Activated CD4-positive, alpha-beta memory T cell treated with anti-CD3 and anti-CD28 coated beads, Interleukin-2, amount 10 ng/mL, durations not matched to agents 7 days and 5 days (primary cell): ENCODE measurements around the gene ZHX3. TPM values are rescaled to one million over a fixed set of nuclear protein-coding genes. Genes with fewer than 3 reads are reported as not detected.

Experiments
- CTCF ChIA-PET: fragments of 350-600 bp; sonication (Branson Sonifier 250); formaldehyde crosslinking; loops from one replicate; lab custom pipeline; 2021; ENCODE audit warnings: antibody characterized with exemption, inconsistent platforms; lab: Charles Lee
- POLR2A ChIA-PET: fragments of 350-600 bp; sonication (Branson Sonifier 250); formaldehyde crosslinking; loops from one replicate; lab custom pipeline; 2021; ENCODE audit warnings: antibody characterized with exemption; lab: Charles Lee
- DNase-seq: peaks from one replicate; pipeline ENCODE4 v3.0.0-alpha.2; 2020
- H3K27ac Mint-ChIP-seq: one replicate; pipeline ENCODE4 v1.8.0; 2021; ENCODE audit warnings: mild to moderate bottlenecking, mixed read lengths
- H3K27me3 Mint-ChIP-seq: one replicate; pipeline ENCODE4 v1.8.0; 2021; ENCODE audit warnings: mixed read lengths
- H3K36me3 Mint-ChIP-seq: one replicate; pipeline ENCODE4 v1.8.0; 2021; ENCODE audit warnings: low read depth, mixed read lengths
- H3K4me1 Mint-ChIP-seq: one replicate; pipeline ENCODE4 v1.8.0; 2021; ENCODE audit warnings: mixed read lengths
- H3K4me3 Mint-ChIP-seq: one replicate; pipeline ENCODE4 v1.8.0; 2021; ENCODE audit warnings: mild to moderate bottlenecking, mixed read lengths
- H3K9me3 Mint-ChIP-seq: one replicate; pipeline ENCODE4 v1.8.0; 2021; ENCODE audit warnings: mixed read lengths
- total RNA-seq, 2 experiments: library from RNA; stranded (reverse); gene quantifications; one replicate each; pipeline ENCODE4 v1.2.3, GENCODE V29; 2021

Gene ZHX3
- total RNA-seq, 2 experiments from 2014 or later, result 5.9 to 8.7 TPM

- peaks cover 12% of the 10 kb centered on the region for H3K9me3 Mint-ChIP-seq
- peaks cover 3% of the 10 kb centered on the region for H3K36me3 Mint-ChIP-seq
- H3K27ac Mint-ChIP-seq, result no peak overlapping the region
- POLR2A ChIA-PET, result no interaction called here
- CTCF ChIA-PET, result interaction anchor here (0.7 to 1.5 kb wide), 2 partner anchors 15 to 36 kb away, joined by 3 to 5 read pairs; no protein-coding TSS in a partner anchor
- H3K27me3 Mint-ChIP-seq, result peaks cover 2% of the 10 kb centered on the region
- H3K4me3 Mint-ChIP-seq, result no peak overlapping the region
- DNase-seq, result no peak
- no peaks in the 10 kb centered on the region for H3K4me1 Mint-ChIP-seq
Observed at GRCh38 chr20:41187668-41188067, 129.9 kb downstream of the ZHX3 start.

GRCh38 chr20:41185013-41185757 is 132.3 kb downstream of the ZHX3 start:
- no peak for DNase-seq
- Mint-ChIP-seq H3K36me3 (peaks cover 3% of the 10 kb centered on the region), H3K4me3 (no peak overlapping the region), H3K27ac (no peak overlapping the region), H3K27me3 (no peaks in the 10 kb centered on the region), H3K9me3 (no peaks in the 10 kb centered on the region), H3K4me1 (peaks cover 9% of the 10 kb centered on the region)
- POLR2A ChIA-PET, result no interaction called here
- CTCF ChIA-PET, result no interaction called here

- DNase-seq, result no peak
- Mint-ChIP-seq H3K27ac (no peak overlapping the region), H3K4me1 (peaks cover 9% of the 10 kb centered on the region), H3K27me3 (no peaks in the 10 kb centered on the region), H3K36me3 (peaks cover 5% of the 10 kb centered on the region), H3K9me3 (no peaks in the 10 kb centered on the region), H3K4me3 (no peak overlapping the region)
- ChIA-PET POLR2A (no interaction called here), CTCF (no interaction called here)
Observed at GRCh38 chr20:41183831-41184230, 133.7 kb downstream of the ZHX3 start.

- Mint-ChIP-seq H3K27me3 (no peaks in the 10 kb centered on the region), H3K4me1 (peaks cover 9% of the 10 kb centered on the region), H3K9me3 (no peaks in the 10 kb centered on the region), H3K4me3 (no peak overlapping the region), H3K27ac (no peak overlapping the region), H3K36me3 (peaks cover 8% of the 10 kb centered on the region)
- ChIA-PET POLR2A (no interaction called here), CTCF (interaction anchor here (1.4 kb wide), 1 partner anchor 11 kb away, joined by 6 read pairs; no protein-coding TSS in a partner anchor)
- DNase-seq, result peak; percentile 12
Observed at GRCh38 chr20:41183391-41183790, 134.1 kb downstream of the ZHX3 start.

DNA sequence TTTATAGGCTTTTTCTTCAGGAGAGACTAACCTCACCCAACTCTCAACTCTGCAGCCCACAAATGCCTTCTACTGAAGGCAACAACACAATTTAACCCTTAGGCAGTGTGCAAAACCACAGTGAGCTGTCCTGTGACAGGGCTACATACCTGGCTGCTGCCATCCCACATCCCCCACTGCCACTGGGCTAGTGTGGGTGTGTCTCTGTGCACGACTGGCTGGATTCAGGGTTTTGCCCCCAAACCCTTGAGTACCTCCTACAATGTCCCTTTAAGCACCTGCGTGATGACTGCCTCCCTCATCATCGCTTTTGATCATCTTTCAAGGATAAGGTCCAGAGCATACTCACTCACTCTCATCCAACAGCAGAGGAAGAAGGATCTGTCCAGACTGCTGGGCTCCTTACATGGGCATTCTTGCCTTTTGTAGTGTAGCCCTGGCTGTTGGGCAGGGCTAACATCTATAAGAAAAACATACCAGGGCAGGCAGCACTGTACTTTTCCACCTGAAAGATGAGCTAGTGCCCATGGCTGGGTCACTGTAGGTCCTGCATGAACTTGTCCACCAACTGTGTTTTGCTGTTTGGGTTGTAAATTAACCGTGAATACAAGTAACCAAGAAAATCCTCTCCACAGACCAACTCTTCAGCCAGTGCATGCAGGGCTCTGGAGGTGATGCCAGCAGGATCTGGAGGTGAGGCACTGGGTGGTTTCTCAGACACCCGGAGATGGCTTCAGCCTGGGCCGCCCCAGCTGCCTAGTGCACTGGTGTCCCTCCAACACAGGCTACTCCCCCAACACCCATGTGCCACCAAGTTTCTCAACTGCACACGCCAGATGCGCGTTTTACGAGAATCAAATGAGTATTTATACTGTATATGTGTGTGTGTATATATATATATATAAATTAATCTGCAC is 135.0 kb downstream of the ZHX3 start:
- Mint-ChIP-seq H3K4me1 (peaks cover 9% of the 10 kb centered on the region), H3K4me3 (no peak overlapping the region), H3K27me3 (no peaks in the 10 kb centered on the region), H3K27ac (no peak overlapping the region), H3K36me3 (peaks cover 15% of the 10 kb centered on the region), H3K9me3 (no peaks in the 10 kb centered on the region)
- CTCF ChIA-PET, result interaction anchor here (1.2 to 1.4 kb wide), 3 partner anchors 10 to 50 kb away, joined by 3 to 6 read pairs (median 4); no protein-coding TSS in a partner anchor
- POLR2A ChIA-PET, result interaction anchor here (1.2 kb wide), 1 partner anchor 49 kb away, joined by 3 read pairs; no protein-coding TSS in a partner anchor
- peak; percentile 15 for DNase-seq

GRCh38 chr20:41181567-41181966 is 136.0 kb downstream of the ZHX3 start:
- Mint-ChIP-seq H3K4me3 (no peak overlapping the region), H3K36me3 (peaks cover 22% of the 10 kb centered on the region), H3K4me1 (peaks cover 9% of the 10 kb centered on the region), H3K27me3 (no peaks in the 10 kb centered on the region), H3K27ac (no peak overlapping the region), H3K9me3 (no peaks in the 10 kb centered on the region)
- POLR2A ChIA-PET, result interaction anchor here (1.2 kb wide), 1 partner anchor 48 kb away, joined by 3 read pairs; no protein-coding TSS in a partner anchor
- CTCF ChIA-PET, result interaction anchor here (1.2 to 1.3 kb wide), 2 partner anchors 46 to 51 kb away, joined by 3 to 4 read pairs; no protein-coding TSS in a partner anchor
- DNase-seq, result peak; percentile 13

DNA sequence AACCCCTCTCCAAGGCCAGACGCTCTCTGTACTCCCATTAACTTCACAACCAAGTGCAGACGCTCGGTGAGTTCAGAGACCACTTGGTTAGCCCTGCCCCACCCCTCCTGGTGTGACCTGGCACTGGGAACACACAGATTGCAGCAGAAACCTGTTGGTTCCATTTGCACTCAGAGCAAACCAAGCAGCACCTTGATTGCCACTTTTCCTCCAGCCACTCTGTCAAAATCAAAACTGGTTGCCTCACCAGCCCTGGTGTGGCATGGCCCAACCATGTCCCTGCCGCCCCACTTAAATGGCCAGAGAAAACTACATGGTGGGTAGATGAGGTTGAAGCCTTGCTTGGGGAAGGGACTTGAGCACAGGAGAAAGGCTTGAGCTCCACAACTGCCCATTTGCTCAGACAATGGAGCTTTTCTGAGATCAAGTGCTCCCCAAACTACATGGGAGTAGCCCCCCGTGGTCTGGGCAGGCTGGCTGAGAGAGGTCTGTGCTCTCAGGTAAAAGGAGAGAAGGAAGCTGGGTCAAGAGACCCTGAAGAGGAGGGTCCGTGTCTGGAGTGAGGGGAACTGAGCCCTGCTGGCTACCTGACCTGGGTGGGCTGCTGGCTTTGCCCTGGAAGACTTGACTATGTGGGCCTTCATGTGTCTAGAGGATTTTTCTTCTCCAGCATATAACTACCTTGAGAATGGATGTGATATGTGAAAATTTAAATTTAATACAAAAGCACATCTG is 136.8 kb downstream of the ZHX3 start:
- H3K27ac Mint-ChIP-seq, result no peak overlapping the region
- peak; percentile 13 for DNase-seq
- peaks cover 12% of the 10 kb centered on the region for H3K4me1 Mint-ChIP-seq
- no peak overlapping the region for H3K4me3 Mint-ChIP-seq
- H3K9me3 Mint-ChIP-seq, result no peaks in the 10 kb centered on the region
- ChIA-PET POLR2A (interaction anchor here (1.2 to 1.3 kb wide), 2 partner anchors 42 to 47 kb away, joined by 3 to 4 read pairs; no protein-coding TSS in a partner anchor), CTCF (interaction anchor here (1.2 kb wide), 1 partner anchor 46 kb away, joined by 4 read pairs; no protein-coding TSS in a partner anchor)
- peaks cover 30% of the 10 kb centered on the region for H3K36me3 Mint-ChIP-seq
- H3K27me3 Mint-ChIP-seq, result no peaks in the 10 kb centered on the region

DNA sequence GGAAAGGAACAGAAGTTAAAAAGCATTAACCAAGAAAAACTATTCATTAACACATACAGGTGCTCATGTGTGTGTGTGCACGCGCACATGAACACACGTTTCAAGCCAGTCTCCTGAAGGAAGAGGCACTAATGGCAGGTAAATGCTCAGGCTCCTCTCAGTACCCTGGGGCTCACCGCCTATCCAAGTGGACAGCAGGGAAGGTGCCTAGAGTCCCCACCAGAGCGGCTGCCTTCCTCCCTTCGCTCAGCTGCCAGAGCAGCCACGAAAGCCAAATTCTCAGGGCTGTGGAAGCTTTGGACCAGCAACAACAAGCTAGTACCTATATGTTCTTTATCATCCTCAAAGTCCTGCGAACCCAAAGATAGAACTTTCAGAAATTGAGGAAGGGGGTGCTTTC is 137.6 kb downstream of the ZHX3 start:
- Mint-ChIP-seq H3K4me1 (peaks cover 15% of the 10 kb centered on the region), H3K27ac (no peak overlapping the region), H3K9me3 (no peaks in the 10 kb centered on the region), H3K4me3 (no peak overlapping the region), H3K36me3 (peaks cover 34% of the 10 kb centered on the region), H3K27me3 (no peaks in the 10 kb centered on the region)
- ChIA-PET POLR2A (interaction anchor here (1.3 kb wide), 1 partner anchor 41 kb away, joined by 4 read pairs; no protein-coding TSS in a partner anchor), CTCF (no interaction called here)
- peak; percentile 14 for DNase-seq

DNA sequence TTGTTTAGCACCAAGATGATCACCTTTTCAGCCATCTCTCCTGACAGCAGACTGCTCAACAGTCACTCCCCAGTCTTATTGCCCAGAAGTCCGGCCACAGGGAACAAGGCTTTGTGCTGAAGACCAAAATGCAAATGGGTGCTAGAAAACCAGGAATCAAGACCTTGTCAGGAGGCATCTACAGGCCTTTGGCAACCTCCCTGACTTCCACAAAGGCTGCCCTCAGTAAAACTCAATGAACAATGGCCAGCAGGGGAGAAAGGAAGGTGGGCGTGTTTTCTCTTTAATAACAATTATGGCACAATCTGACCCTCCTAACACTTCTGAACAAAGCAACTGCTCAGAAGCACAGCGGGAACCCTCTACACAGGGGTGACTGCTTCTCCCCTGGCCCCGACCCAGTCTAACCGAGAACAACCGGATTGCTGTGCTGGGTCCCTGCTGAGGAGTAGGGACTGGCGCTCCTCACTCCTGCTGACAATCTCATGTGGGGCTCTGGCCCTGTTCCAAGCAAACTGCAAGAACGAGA is 138.6 kb downstream of the ZHX3 start:
- Mint-ChIP-seq H3K36me3 (peaks cover 44% of the 10 kb centered on the region), H3K9me3 (no peaks in the 10 kb centered on the region), H3K4me1 (peaks cover 20% of the 10 kb centered on the region), H3K4me3 (no peak overlapping the region), H3K27ac (no peak overlapping the region), H3K27me3 (no peaks in the 10 kb centered on the region)
- DNase-seq, result peak; percentile 15
- ChIA-PET POLR2A (no interaction called here), CTCF (no interaction called here)

GRCh38 chr20:41178495-41178894 is 139.0 kb downstream of the ZHX3 start:
- Mint-ChIP-seq H3K36me3 (peaks cover 49% of the 10 kb centered on the region), H3K27ac (no peak overlapping the region), H3K4me3 (no peak overlapping the region), H3K9me3 (no peaks in the 10 kb centered on the region), H3K4me1 (peaks cover 20% of the 10 kb centered on the region), H3K27me3 (no peaks in the 10 kb centered on the region)
- ChIA-PET POLR2A (no interaction called here), CTCF (no interaction called here)
- no peak for DNase-seq

DNA sequence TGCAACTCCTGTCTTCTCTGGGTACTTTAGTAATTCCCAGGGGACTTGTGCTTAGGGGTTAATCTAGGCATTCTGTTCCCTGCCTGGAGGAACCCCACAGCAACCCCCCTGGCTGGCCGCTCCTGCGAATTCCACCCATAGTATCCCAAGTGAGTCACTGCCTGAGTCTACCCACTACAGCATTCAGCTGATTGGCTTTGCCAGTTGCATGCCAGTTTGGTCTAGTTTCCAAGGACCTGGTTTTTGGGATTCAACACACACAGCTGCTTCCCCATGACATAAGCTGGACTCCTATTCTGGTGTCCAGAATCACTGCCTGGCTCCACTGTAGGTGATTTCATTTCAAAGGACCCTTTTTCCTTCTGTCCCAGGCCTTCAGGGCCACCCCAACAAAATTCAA is 139.9 kb downstream of the ZHX3 start:
- Mint-ChIP-seq H3K27ac (no peak overlapping the region), H3K4me1 (peaks cover 20% of the 10 kb centered on the region), H3K36me3 (peaks cover 57% of the 10 kb centered on the region), H3K4me3 (no peak overlapping the region), H3K9me3 (no peaks in the 10 kb centered on the region), H3K27me3 (no peaks in the 10 kb centered on the region)
- CTCF ChIA-PET, result no interaction called here
- DNase-seq, result peak; percentile 14
- POLR2A ChIA-PET, result interaction anchor here (1.2 kb wide), 1 partner anchor 20 kb away, joined by 4 read pairs; no protein-coding TSS in a partner anchor
